Smooth muscle cell of the brain vasculature (primary cell): ENCODE results near the gene PLPP2.

Source experiments
- DNase-seq: peaks from one replicate; pipeline ENCODE4 v3.0.0-alpha.2; 2012; ENCODE audit warnings: low read depth, low spot score

Gene PLPP2

GRCh38 chr19:293436-294110, 2.4 kb upstream of the PLPP2 start:
- no peak for DNase-seq

GRCh38 chr19:292951-293350, 1.7 kb upstream of the PLPP2 start:
- DNase-seq: no peak

- no peak for DNase-seq
These were observed 1.2 kb upstream of the PLPP2 start for GRCh38 chr19:292281-292884.

GRCh38 chr19:291561-292280, 518 bp upstream of the PLPP2 start:
- no peak for DNase-seq

- DNase-seq: no peak
These were observed 714 bp downstream of the PLPP2 start for GRCh38 chr19:290372-291005.

GRCh38 chr19:289651-290371, 1.4 kb downstream of the PLPP2 start:
- DNase-seq: no peak

GRCh38 chr19:288911-289310, 2.3 kb downstream of the PLPP2 start:
- no peak for DNase-seq

- no peak for DNase-seq
These were observed 3.8 kb downstream of the PLPP2 start for GRCh38 chr19:287381-287871.

GRCh38 chr19:283395-283794, 7.8 kb downstream of the PLPP2 start:
- DNase-seq: no peak

- DNase-seq: no peak
These were observed 8.7 kb downstream of the PLPP2 start for GRCh38 chr19:282501-282900.

GRCh38 chr19:281992-282391, 9.2 kb downstream of the PLPP2 start:
- no peak for DNase-seq

- no peak for DNase-seq
These were observed 9.9 kb downstream of the PLPP2 start for GRCh38 chr19:281156-281853.

GRCh38 chr19:280541-281009, 10.6 kb downstream of the PLPP2 start:
- DNase-seq: no peak

GRCh38 chr19:279656-280055, 11.5 kb downstream of the PLPP2 start:
- no peak for DNase-seq

- DNase-seq: no peak
These were observed 12.0 kb downstream of the PLPP2 start for GRCh38 chr19:279231-279630.

GRCh38 chr19:277581-278165, 13.5 kb downstream of the PLPP2 start:
- DNase-seq: no peak

GRCh38 chr19:277131-277530, 14.1 kb downstream of the PLPP2 start:
- DNase-seq: no peak

GRCh38 chr19:275958-276646, 15.1 kb downstream of the PLPP2 start:
- no peak for DNase-seq

GRCh38 chr19:275000-275399, 16.2 kb downstream of the PLPP2 start:
- DNase-seq: no peak

GRCh38 chr19:273393-273792, 17.8 kb downstream of the PLPP2 start:
- no peak for DNase-seq
